Peyer's patch (tissue), 4 donors: ENCODE data around the gene XRCC5. TPM values are rescaled to one million over a fixed set of nuclear protein-coding genes. Genes with fewer than 3 reads are reported as not detected.

Experiments
- DNase-seq, 3 donors: peaks; one replicate each; pipeline ENCODE4 v3.0.0-alpha.2; 2017 to 2019
- H3K27ac ChIP-seq, 4 donors: fragments of 200-600 bp; sonication (generic); one replicate each; pipeline ENCODE4 v1.5.1; 2016 to 2019
- H3K27me3 ChIP-seq, 2 donors: fragments of 200-600 bp; sonication (generic); one replicate each; pipeline ENCODE4 v1.5.1; 2019
- H3K36me3 ChIP-seq, 3 donors: fragments of 200-600 bp; sonication (generic); one replicate each; pipeline ENCODE4 v1.5.1; 2016 to 2019
- H3K4me1 ChIP-seq, 4 donors: fragments of 200-600 bp; sonication (generic); one replicate each; pipeline ENCODE4 v1.5.1; 2016 to 2019
- H3K4me3 ChIP-seq, 4 donors: fragments of 200-600 bp; sonication (generic); 1 replicate in 3 of 4; 2 replicates in 1 of 4; pipeline ENCODE4 v1.5.1; 2016 to 2019; ENCODE audit warnings: mild to moderate bottlenecking in 1 of 4
- H3K9me3 ChIP-seq, 4 donors: fragments of 200-600 bp; sonication (generic); one replicate each; pipeline ENCODE4 v1.5.1; 2016 to 2019; ENCODE audit warnings: mild to moderate bottlenecking in 1 of 4
- POLR2A ChIP-seq, 2 donors: fragments of 450-650 bp; IDR thresholded peaks; one replicate each; pipeline ENCODE4 v1.5.1; 2017; ENCODE audit warnings: antibody characterized with exemption in 2 of 2, mild to moderate bottlenecking in 2 of 2, moderate library complexity in 2 of 2
- total RNA-seq, 4 donors: library from RNA; depleted of rRNA; stranded (reverse); fragments of >200 nt; gene quantifications; one replicate each; pipeline ENCODE4 v1.1.0, GENCODE V29; 2016
- TF ChIP-seq, protein P1 (sequence below), 6 experiments: fragments of 450-650 bp in 4 of 6; fragments of 200-600 bp in 2 of 6; sonication (generic) in 1 of 6; IDR thresholded peaks; one replicate each; pipeline ENCODE4 v1.5.1; 2017 to 2019; ENCODE audit warnings: antibody characterized with exemption in 6 of 6, mild to moderate bottlenecking in 3 of 6, moderate library complexity in 1 of 6

The XRCC5 gene
- total RNA-seq, 4 donors from 2014 or later, result 81.7 to 140 (median 111) TPM

DNA sequence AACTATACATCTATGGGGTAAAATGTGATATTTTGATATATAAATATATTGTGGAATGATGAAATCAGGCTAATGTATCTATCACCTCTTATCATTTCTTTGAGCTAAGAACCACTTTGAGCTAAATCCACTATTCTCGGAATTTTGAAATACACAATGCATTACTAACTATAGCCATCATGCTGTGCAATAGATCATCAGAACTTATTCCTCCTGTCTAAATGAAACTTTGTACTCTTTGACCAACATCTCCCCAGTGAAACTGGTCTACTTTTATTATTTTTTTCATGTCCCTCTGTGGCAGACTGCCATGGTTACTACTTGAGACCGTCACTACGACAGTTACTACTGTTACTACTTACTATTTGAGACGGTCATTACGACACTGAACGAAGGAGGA, 39.0 kb upstream of the XRCC5 start:
- TF ChIP-seq POLR2A (IDR thresholded peaks at IDR 0.05), result no peak
- TF ChIP-seq, protein P1, sequence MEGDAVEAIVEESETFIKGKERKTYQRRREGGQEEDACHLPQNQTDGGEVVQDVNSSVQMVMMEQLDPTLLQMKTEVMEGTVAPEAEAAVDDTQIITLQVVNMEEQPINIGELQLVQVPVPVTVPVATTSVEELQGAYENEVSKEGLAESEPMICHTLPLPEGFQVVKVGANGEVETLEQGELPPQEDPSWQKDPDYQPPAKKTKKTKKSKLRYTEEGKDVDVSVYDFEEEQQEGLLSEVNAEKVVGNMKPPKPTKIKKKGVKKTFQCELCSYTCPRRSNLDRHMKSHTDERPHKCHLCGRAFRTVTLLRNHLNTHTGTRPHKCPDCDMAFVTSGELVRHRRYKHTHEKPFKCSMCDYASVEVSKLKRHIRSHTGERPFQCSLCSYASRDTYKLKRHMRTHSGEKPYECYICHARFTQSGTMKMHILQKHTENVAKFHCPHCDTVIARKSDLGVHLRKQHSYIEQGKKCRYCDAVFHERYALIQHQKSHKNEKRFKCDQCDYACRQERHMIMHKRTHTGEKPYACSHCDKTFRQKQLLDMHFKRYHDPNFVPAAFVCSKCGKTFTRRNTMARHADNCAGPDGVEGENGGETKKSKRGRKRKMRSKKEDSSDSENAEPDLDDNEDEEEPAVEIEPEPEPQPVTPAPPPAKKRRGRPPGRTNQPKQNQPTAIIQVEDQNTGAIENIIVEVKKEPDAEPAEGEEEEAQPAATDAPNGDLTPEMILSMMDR (IDR thresholded peaks at IDR 0.05), result no peak
- Histone ChIP-seq H3K9me3 (no peaks in the 10 kb centered on the region), H3K27ac (no peak overlapping the region), H3K4me1 (no peaks in the 10 kb centered on the region), H3K4me3 (no peak overlapping the region), H3K36me3 (peaks cover 0 to 15% (median 0%) of the 10 kb centered on the region in 3 donors), H3K27me3 (no peaks in the 10 kb centered on the region)
- no peak for DNase-seq

DNA sequence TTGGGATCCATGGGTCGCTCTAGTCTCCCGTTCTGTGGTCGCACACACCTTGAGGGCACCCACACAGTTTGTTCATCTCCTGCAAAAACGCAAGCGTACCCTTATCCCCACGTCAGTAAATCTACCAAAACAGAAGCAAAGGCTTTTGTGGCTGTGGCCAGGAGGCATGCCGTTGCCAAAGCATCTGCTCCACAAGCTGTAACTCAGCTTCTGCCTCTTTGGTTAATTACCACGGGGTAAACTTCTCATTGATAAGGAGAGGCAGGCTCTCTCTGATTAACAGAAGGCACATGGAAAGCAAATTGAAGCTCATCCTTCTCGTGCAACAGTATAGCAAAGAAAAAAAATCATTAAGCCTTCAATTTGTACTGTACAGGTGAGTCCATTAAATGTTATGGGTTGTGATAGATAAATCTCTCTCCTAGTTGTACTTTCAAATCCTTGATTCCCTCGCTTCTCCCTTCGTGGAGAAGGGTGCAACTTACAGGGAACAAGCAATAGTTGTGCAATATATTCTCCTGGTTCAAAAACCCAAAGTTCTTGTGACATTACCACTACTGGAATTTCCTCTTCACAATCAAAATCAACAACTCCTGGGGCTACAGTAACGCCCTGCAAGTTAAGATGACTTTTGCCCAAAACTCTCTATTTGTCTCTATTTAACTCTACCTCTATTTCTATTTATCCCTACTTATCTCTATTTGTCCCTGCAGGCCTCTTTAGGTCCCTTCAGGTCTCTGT, 37.9 kb upstream of the XRCC5 start:
- DNase-seq, result no peak
- Histone ChIP-seq H3K27ac (no peak overlapping the region), H3K4me1 (peaks cover 0 to 2% (median 0%) of the 10 kb centered on the region in 4 donors), H3K27me3 (no peaks in the 10 kb centered on the region), H3K4me3 (no peak overlapping the region), H3K9me3 (no peaks in the 10 kb centered on the region), H3K36me3 (peaks cover 0 to 6% (median 0%) of the 10 kb centered on the region in 3 donors)
- TF ChIP-seq, protein P1 (IDR thresholded peaks at IDR 0.05), result no peak
- TF ChIP-seq POLR2A (IDR thresholded peaks at IDR 0.05), result no peak

- Histone ChIP-seq H3K4me3 (no peak overlapping the region), H3K9me3 (no peaks in the 10 kb centered on the region), H3K36me3 (peaks cover 0 to 5% (median 0%) of the 10 kb centered on the region in 3 donors), H3K27me3 (no peaks in the 10 kb centered on the region), H3K27ac (no peak overlapping the region), H3K4me1 (peaks cover 0 to 13% (median 0%) of the 10 kb centered on the region in 4 donors)
- DNase-seq, result no peak
- no peak for TF ChIP-seq POLR2A (IDR thresholded peaks at IDR 0.05)
- TF ChIP-seq, protein P1 (IDR thresholded peaks at IDR 0.05), result no peak
These were observed 36.7 kb upstream of the XRCC5 start for GRCh38 chr2:216072473-216072872.

- no peak for DNase-seq
- Histone ChIP-seq H3K9me3 (no peaks in the 10 kb centered on the region), H3K4me1 (peaks cover 0 to 13% (median 0%) of the 10 kb centered on the region in 4 donors), H3K27ac (no peak overlapping the region), H3K27me3 (no peaks in the 10 kb centered on the region), H3K36me3 (peaks cover 0 to 5% (median 0%) of the 10 kb centered on the region in 3 donors), H3K4me3 (no peak overlapping the region)
- no peak for TF ChIP-seq POLR2A (IDR thresholded peaks at IDR 0.05)
- TF ChIP-seq, protein P1 (IDR thresholded peaks at IDR 0.05), result no peak
These were observed 35.4 kb upstream of the XRCC5 start for GRCh38 chr2:216073773-216074172.

- TF ChIP-seq, protein P1 (IDR thresholded peaks at IDR 0.05), result no peak
- TF ChIP-seq POLR2A (IDR thresholded peaks at IDR 0.05), result no peak
- no peaks in the 10 kb centered on the region for H3K27me3 ChIP-seq
- DNase-seq, result no peak
- H3K9me3 ChIP-seq, result no peaks in the 10 kb centered on the region
- H3K4me3 ChIP-seq, result no peak overlapping the region
- H3K4me1 ChIP-seq, result peaks cover 0 to 13% (median 0%) of the 10 kb centered on the region in 4 donors
- H3K36me3 ChIP-seq, result peaks cover 0 to 5% (median 0%) of the 10 kb centered on the region in 3 donors
- no peak overlapping the region for H3K27ac ChIP-seq
These were observed 34.8 kb upstream of the XRCC5 start for GRCh38 chr2:216074380-216074779.
